ENCODE results near the gene INTS3. TPM values are rescaled to one million over a fixed set of nuclear protein-coding genes. Genes with fewer than 3 reads are reported as not detected.

INTS3 gene
- total RNA-seq, 1 donor from 2014 or later = 45.1 TPM

GRCh38 chr1:153774026-153774595 lies 46.3 kb downstream of the INTS3 start:
- TF ChIP-seq CTCF (IDR thresholded peaks at IDR 0.05) (no peak), EZH2 (IDR thresholded peaks at IDR 0.05) (no peak), EZH2phosphoT487 (IDR thresholded peaks at IDR 0.05) (no peak)
- H4K20me1 ChIP-seq (ENCODE audit: low read depth) = peaks cover 7% of the 10 kb centered on the region
- H3K36me3 Mint-ChIP-seq = peaks cover 20% of the 10 kb centered on the region
- peaks cover 6% of the 10 kb centered on the region for H3K27me3 ChIP-seq
- H3K9ac ChIP-seq = no peak overlapping the region
- H3F3A ChIP-seq (ENCODE audit: low read depth) = peaks cover 24% of the 10 kb centered on the region
- no peak overlapping the region for H3K4me2 ChIP-seq
- no peaks in the 10 kb centered on the region for H3K36me3 ChIP-seq
- DNase-seq (ENCODE audit: low spot score) = no peak
- no peak overlapping the region for H3K27ac Mint-ChIP-seq
- H3K4me1 ChIP-seq = peaks cover 10% of the 10 kb centered on the region
- H3K4me3 Mint-ChIP-seq = peak overlapping the region; percentile 86
- no peak overlapping the region for H2AFZ ChIP-seq (replicated peaks)
- H3K79me2 ChIP-seq (ENCODE audit: low read depth) = no peaks in the 10 kb centered on the region
- no peak overlapping the region for H3K27ac ChIP-seq
- H3K9me3 ChIP-seq (ENCODE audit: low read depth) = no peaks in the 10 kb centered on the region
- peaks cover 12% of the 10 kb centered on the region for H3K4me1 Mint-ChIP-seq
- no peaks in the 10 kb centered on the region for H3K9me3 Mint-ChIP-seq
- H3K27me3 Mint-ChIP-seq (ENCODE audit: insufficient read depth, low read depth) = peaks cover 19% of the 10 kb centered on the region
- H3K4me3 ChIP-seq = no peak overlapping the region

- Histone ChIP-seq H3K4me3 (peak within 1 kb of the TSS; percentile 83), H3K4me2 (peak within 1 kb of the TSS; percentile 96), H3K27ac (peak within 1 kb of the TSS; percentile 50), H3K9me3 (ENCODE audit: low read depth) (no peaks in the 10 kb centered on the region), H3K27me3 (peaks cover 6% of the 10 kb centered on the region), H3K9ac (peak within 1 kb of the TSS; percentile 68), H2AFZ (replicated peaks) (peak within 1 kb of the TSS; percentile 78), H3K79me2 (ENCODE audit: low read depth) (no peaks in the 10 kb centered on the region), H3F3A (ENCODE audit: low read depth) (peaks cover 24% of the 10 kb centered on the region), H3K36me3 (no peaks in the 10 kb centered on the region), H4K20me1 (ENCODE audit: low read depth) (peaks cover 7% of the 10 kb centered on the region), H3K4me1 (peaks cover 10% of the 10 kb centered on the region)
- Mint-ChIP-seq H3K36me3 (peaks cover 14% of the 10 kb centered on the region), H3K4me1 (peaks cover 12% of the 10 kb centered on the region), H3K27ac (peak within 1 kb of the TSS; percentile 91), H3K9me3 (no peaks in the 10 kb centered on the region), H3K27me3 (ENCODE audit: insufficient read depth, low read depth) (peaks cover 19% of the 10 kb centered on the region), H3K4me3 (peak within 1 kb of the TSS; percentile 86)
- peak; percentile 58 for DNase-seq (ENCODE audit: low spot score)
- no peak for TF ChIP-seq EZH2phosphoT487 (IDR thresholded peaks at IDR 0.05)
- no peak for TF ChIP-seq EZH2 (IDR thresholded peaks at IDR 0.05)
- no peak for TF ChIP-seq CTCF (IDR thresholded peaks at IDR 0.05)
Observed at GRCh38 chr1:153774780-153775457, 47.1 kb downstream of the INTS3 start, which contains the start of gene SLC27A3. SLC27A3 (plus strand) TSS chr1:153775407; CDS start chr1:153775498, 91 bp downstream.

DNA sequence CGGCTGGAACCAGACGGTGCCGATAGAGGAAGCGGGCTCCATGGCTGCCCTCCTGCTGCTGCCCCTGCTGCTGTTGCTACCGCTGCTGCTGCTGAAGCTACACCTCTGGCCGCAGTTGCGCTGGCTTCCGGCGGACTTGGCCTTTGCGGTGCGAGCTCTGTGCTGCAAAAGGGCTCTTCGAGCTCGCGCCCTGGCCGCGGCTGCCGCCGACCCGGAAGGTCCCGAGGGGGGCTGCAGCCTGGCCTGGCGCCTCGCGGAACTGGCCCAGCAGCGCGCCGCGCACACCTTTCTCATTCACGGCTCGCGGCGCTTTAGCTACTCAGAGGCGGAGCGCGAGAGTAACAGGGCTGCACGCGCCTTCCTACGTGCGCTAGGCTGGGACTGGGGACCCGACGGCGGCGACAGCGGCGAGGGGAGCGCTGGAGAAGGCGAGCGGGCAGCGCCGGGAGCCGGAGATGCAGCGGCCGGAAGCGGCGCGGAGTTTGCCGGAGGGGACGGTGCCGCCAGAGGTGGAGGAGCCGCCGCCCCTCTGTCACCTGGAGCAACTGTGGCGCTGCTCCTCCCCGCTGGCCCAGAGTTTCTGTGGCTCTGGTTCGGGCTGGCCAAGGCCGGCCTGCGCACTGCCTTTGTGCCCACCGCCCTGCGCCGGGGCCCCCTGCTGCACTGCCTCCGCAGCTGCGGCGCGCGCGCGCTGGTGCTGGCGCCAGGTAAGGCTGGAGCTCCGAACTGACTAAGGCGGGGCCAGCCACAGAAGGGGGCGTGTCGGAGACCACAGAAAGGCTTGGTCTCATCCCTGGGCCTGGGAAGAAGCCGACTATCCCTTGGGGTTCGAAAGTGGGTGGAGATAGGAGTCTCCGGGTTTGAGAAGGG lies 47.8 kb downstream of the INTS3 start:
- peaks cover 7% of the 10 kb centered on the region for H4K20me1 ChIP-seq (ENCODE audit: low read depth)
- no peaks in the 10 kb centered on the region for H3K79me2 ChIP-seq (ENCODE audit: low read depth)
- TF ChIP-seq CTCF (IDR thresholded peaks at IDR 0.05) (no peak), EZH2phosphoT487 (IDR thresholded peaks at IDR 0.05) (no peak), EZH2 (IDR thresholded peaks at IDR 0.05) (no peak)
- peaks cover 23% of the 10 kb centered on the region for H3K27me3 Mint-ChIP-seq (ENCODE audit: insufficient read depth, low read depth)
- no peak overlapping the region for H3K27ac Mint-ChIP-seq
- H3K36me3 ChIP-seq = no peaks in the 10 kb centered on the region
- peaks cover 24% of the 10 kb centered on the region for H3F3A ChIP-seq (ENCODE audit: low read depth)
- DNase-seq (ENCODE audit: low spot score) = peak; percentile 92
- peak overlapping the region; percentile 50 for H3K27ac ChIP-seq
- peak overlapping the region; percentile 86 for H3K4me3 Mint-ChIP-seq
- H3K4me1 ChIP-seq = peaks cover 10% of the 10 kb centered on the region
- H3K9ac ChIP-seq = peak overlapping the region; percentile 68
- peak overlapping the region; percentile 96 for H3K4me2 ChIP-seq
- H3K9me3 ChIP-seq (ENCODE audit: low read depth) = no peaks in the 10 kb centered on the region
- peaks cover 14% of the 10 kb centered on the region for H3K36me3 Mint-ChIP-seq
- no peaks in the 10 kb centered on the region for H3K9me3 Mint-ChIP-seq
- H3K4me1 Mint-ChIP-seq = peaks cover 12% of the 10 kb centered on the region
- H3K27me3 ChIP-seq = peaks cover 6% of the 10 kb centered on the region
- peak overlapping the region; percentile 78 for H2AFZ ChIP-seq (replicated peaks)
- H3K4me3 ChIP-seq = peak overlapping the region; percentile 83

All from neural progenitor cell (in vitro differentiated cells).